ENCODE measurements around the gene RBMX.
"Not testable (repeated sequence)": the region's sequence is repeated elsewhere in the genome, so short reads cannot be mapped to it uniquely, and the experiment has no call there.

The RBMX gene

DNA sequence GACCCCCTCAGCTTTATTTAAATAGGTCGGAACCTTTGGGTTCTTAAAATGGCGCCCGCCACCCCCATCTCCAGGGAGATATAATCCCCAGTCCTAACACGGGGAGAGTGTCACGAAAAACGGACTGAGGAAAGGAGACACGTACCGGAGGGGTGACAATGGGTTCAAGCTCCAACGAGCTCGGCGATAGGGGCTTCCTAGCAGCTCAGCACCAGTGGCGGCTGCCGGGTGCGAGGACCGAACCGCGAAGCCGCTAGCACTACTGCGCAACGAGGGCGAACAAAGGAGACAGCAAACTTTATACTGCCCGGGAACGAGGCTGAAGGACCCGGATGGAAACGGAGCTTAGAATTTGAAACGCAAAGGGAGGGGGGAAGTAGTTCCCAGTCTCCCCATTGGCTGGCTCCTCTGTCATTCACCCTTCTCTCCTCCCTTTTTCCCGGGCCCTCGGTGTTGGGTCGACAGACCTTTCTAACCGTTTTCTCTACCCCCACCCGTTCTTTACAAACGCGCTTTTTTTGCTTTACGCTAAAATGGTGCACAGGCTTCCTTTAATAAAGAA, at the start of gene RBMX:
Gene RBMX, minus strand, starts transcription at position 274 of the 562 bp plus-strand sequence. CDS start 1,298 bp downstream, outside the sequence.
- DNase-seq (ENCODE audit: low spot score), result peak; percentile 93

DNA sequence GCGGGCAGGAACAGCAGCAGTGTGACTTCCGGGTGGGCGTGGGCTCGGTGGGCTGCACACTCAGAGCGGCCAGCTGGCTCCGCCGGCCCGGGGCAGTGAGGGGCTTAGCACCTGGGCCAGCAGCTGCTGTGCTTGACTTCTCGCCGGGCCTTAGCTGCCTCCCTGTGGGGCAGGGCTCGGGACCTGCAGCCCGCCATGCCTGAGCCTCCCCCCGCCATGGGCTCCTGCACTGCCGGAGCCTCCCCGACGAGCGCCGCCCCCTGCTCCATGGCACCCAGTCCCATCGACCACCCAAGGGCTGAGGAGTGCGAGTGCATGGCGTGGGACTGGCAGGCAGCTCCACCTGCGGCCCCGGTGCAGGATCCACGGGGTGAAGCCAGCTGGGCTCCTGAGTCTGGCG, 40.9 kb upstream of the RBMX start:
- DNase-seq (ENCODE audit: low spot score), result not testable (repeated sequence)

DNA sequence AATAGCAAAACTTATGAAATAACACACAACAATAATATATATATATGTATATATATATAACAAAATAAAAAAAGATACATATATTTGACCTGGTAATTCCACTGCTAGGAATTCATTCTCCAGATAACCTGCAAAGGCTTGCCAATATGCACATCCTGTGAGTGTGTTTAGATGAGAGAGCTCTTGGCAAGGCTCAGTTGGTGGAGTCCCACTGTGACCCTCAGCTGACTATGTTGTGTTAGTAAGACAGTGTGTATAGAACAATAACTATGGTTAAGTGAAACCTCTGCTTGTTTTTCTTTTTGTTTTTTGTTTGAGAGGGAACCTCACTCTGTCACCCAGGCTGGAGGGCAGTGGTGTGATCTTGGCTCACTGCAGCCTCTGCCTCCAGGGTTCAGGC, 39.5 kb upstream of the RBMX start:
- no peak for DNase-seq (ENCODE audit: low spot score)

DNA sequence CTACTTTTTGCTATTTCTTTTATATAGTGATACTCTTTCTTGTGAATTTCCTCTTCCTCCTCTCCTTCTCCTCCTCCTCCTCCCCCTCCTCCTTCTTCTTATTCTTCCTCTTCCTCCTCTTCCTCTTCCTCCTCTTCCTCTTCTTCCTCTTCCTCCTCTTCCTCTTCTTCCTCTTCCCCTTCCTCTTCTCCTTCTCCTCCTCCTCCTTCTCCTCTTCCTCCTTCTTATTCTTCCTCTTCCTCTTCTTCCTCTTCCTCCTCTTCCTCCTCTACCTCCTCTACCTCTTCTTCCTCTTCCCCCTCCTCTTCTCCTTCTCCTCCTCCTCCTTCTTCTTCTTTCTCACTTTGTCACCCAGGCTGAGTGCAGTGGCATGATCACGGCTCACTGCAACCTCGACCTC, 36.3 kb upstream of the RBMX start:
- no peak for DNase-seq (ENCODE audit: low spot score)

DNA sequence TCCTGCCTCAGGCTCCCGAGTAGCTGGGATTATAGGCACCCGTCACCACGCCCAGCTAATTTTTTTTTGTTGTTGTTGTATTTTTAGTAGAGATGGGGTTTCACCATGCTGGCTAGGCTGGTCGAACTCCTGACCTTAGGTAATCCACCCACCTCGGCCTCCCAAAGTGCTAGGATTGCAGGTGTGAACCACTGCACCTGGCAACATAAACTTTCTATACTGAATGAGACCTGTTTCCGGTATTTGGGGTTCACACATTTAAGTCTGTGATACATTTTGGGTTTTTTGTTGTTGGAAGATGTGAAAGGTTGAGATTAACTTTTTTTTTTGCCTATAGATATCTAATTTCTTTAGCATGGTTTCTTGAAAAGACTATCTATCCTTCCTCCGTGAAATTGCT, 31.1 kb upstream of the RBMX start:
- DNase-seq (ENCODE audit: low spot score), result not testable (repeated sequence)

DNA sequence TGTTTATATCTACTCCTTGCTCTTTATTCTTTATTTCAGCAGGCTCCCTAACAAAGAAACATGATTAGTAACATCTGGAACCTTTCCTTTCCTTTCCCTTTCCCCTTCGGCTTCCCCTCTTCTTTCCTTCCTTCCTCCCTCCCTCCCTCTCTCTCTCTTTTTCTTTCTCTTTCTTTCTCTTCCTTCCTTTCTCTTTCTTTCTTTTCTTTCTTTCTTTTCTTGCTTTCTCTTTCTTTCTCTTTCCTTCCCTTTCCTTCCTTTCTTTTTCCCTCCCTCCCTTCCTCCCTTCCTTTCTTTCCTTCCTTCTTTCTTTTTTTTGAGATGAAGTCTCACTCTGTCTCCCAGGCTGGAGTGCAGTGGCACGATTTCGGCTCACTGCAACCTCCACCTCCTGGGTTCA, 30.7 kb upstream of the RBMX start:
- no peak for DNase-seq (ENCODE audit: low spot score)

DNA sequence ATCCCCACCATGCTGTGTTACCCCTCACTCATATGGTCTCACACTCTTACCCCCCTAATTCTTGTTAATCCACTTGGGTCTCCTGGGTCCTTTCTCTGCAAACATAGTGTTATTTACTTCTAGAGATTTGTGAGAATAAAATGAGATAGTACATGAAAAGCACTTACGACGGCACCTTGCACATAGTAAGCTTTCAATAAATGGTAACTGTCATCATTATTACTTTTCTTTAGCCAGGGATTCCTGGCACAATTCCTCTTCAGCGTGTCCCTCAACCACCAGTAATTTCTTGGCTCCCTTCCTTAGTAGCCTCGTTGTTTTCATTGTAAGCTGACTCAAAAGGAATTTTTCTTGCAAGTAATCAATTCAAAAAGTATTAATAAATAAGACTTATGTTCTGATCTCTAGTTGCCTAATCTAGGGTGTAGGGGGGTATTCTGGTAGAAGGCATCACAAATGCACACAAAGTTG, 30.1 kb upstream of the RBMX start:
- DNase-seq (ENCODE audit: low spot score), result peak; percentile 5

DNA sequence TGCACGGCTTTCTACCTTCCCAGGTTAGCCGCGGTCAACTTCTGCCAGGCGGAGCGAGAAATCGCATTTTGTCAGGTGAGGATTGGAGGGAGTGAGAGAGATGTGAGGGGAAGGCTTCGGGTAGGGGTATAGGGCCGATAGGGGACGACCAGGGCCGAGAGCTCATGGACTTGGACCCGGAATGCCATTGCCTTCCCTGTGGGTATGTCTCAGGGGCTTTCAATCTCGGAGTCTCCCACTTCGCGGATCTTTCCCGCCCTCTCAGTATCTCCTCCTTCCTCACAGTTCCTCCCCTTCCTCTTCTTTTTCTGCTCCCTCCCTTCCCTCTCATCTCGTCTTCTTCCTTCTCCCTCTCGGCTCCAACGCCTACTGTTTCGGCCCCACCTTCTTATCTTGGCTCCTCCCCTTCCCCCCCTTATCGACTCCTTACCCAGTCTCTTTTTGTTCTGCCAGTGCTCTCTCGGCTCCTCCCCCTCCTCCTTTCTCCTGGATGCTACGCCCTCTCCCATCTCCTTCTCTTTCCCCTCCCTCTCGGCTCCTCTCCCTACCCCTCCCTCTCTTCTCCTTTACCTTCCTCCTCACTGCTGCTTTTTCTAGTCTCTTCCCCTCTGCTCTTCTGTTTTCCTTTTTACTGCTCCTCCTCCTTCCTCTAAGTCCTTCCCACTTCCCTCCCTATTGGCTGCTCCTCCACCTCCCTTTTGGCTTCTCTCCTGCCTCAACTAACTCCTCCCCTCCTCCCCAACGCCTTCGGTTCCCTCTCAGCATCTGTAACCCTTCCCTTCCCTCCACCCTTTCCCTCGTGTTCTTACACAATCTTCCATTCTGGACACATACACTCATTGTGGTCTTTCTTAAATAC, 29.4 kb upstream of the RBMX start:
- peak; percentile 82 for DNase-seq (ENCODE audit: low spot score)

DNA sequence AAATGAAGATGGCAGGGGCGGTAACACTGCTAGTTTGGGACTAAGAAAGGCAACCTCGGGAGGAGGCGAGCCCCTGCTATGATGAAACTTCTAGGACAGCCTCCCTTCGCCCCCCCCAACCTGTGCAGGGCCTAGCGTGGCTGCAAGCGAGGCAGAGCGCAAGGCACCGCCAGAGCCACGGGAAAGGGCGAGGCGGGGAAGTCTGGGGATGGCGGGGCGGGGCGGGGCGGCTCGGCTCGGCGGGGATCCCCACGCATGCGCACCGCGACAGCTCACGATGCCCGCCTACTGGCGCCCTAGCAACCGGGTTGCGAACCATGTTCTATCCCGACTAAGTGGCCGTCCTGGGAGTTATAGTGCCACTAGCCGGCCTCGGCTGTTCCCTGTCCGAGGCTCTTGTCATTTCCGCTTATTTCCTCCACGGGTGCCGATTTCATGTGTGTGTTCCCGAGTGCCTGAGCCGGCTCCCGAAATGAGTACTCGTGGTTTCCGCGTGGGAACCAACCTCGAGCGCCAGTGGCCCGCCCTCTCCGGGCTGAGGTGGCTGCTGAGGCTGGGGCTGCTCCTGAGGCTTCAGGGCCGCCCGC, 28.7 kb upstream of the RBMX start:
- peak; percentile 40 for DNase-seq (ENCODE audit: low spot score)

DNA sequence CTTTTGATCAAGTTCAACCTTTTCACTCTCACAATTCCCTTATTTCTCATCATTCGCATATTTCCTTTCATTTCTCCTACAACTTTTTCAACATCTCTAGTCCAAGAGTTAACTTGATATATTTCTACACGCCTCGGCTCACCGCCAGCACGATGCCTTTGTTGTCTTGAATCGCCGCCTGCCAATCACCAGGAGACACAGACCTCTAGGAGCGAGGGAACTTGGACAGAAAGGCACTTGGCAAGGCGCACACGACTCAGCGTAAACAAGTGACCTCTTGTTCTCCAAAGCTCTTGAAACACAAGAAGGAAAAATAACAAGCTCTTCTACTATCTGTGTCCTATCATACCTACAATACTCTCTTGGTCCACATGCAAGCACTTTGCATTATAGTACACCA, 27.1 kb upstream of the RBMX start:
- peak; percentile 51 for DNase-seq (ENCODE audit: low spot score)

DNA sequence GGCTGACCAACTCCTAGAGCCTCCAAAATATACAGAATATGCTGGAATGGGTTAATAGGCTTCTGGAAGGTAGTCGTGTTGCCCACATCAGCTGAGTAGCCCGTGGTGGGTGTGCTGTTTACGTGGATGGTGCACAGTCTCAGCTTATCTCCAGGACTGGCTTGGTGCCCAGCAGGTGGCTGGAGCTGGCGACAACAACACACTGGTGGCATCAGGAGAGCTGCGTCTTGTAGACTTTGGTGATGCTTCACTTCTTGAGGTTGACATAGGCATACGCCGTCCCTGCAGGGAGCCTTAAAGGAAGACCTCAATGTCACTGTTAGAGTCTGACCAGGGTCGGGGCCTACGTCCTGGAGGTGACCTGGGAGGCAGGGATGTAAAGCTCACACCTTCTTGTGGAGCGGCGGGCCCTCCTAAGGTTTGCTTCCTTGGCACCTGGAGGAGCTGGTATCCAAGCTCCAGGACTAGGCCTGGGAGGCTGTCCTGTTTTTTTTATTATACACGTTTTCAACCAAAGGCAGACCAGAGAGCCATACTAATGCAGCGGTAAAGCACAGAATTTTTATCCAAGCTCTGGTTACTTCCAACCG, 26.5 kb upstream of the RBMX start:
- no peak for DNase-seq (ENCODE audit: low spot score)

DNA sequence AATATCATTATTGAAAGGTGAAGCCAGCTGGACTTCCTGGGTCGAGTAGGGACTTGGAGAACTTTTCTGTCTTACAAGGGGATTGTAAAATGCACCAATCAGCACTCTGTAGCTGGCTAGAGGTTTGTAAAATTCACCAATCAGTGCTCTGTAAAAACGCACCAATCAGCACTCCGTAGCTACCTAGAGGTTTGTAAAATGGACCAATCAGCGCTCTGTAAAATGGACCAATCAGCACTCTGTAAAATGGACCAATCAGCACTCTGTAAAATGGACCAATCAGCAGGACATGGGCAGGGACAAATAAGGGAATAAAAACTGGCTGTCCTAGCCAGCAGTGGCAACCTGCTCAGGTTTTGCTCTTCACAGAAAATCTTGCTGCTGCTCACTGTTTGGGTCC, 23.5 kb upstream of the RBMX start:
- DNase-seq (ENCODE audit: low spot score), result not testable (repeated sequence)

DNA sequence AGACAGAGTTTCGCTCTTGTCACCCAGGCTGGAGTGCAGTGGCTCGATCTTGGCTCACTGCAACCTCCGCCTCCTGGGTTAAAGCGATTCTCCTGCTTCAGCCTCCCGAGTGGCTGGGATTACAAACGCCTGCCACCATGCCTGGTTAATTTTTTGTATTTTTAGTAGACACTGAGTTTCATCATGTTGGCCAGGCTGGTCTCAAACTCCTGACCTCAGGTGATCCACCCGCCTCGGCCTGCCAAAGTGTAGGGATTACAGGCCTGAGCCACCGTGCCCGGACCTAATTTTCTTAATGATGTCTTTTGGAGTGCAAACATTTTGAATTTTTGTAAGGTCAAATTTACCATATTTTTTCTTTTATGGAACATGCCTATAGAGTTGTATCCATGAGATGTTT, 19.5 kb upstream of the RBMX start:
- DNase-seq (ENCODE audit: low spot score), result not testable (repeated sequence)

DNA sequence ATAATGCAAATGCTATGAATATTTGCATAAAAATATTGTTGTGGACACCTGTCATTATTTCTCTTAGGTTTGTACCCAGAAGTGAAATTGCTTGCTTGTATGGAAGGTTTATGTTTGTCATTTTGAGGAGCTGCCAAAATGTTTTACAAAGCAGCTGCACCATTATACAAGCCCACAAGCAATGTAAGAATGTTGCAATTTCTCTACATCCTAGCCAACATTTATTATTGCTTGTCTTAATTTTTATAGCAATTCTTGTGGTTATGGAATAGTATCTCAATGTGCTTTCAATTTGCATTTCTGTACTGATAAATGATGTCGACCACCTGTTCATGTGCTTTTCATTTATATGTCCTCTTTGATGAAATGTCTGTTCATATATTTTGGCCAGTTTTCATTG, 18.7 kb upstream of the RBMX start:
- DNase-seq (ENCODE audit: low spot score), result no peak

DNA sequence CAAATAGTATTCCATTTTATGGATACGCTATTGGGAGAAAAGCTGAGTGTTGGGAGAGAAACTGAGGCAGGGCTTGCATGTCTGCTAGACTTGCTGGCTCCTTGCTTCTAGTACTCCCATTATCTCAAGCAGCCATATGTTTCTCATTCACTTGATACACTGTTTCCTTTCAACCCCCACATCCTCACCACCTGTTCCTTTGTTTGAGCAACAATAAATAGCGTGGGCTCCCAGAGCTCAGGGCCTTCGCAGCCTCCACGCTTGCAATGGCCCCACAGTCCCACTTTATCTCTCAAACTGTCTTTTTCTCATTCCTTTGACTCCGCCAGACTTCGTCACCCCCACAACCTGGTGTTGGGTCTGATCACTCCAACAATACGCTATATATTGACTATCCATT, 18.2 kb upstream of the RBMX start:
- not testable (repeated sequence) for DNase-seq (ENCODE audit: low spot score)

DNA sequence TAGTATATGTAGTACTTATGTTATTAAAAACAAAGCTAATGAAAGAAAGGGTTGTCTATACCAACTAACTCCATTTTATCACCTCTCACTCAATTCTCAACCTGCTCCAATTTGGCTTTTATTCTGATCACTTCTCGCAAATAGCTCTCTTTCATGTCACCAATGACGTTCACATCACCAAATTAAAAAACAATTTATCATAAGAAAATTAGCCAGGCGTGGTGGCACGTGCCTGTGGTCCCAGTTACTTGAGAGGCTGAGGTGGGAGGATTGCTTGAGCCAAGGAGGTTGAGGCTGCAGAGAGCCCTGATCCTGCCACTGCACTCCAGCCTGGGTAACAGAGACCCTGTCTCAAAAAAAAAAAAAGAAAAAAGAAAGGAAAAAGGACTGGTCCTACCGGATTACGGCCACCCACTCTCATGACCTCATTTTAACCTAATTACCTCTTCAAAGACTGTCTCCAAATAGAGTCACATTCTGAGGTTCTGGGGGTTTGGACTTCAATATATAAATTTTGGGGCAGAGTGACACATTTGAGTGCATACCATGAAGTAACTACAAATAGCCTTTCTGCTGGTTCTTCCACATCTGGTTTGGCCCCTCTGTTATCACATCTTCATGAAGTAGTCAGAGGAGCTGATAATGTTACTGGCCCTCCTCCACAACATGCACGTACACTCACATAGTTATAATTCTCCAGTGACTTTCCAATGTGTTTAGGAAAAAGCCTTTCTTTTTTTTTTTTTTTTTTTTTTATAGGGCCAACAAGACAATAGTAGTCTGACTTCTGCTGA, 15.8 kb upstream of the RBMX start:
- no peak for DNase-seq (ENCODE audit: low spot score)

DNA sequence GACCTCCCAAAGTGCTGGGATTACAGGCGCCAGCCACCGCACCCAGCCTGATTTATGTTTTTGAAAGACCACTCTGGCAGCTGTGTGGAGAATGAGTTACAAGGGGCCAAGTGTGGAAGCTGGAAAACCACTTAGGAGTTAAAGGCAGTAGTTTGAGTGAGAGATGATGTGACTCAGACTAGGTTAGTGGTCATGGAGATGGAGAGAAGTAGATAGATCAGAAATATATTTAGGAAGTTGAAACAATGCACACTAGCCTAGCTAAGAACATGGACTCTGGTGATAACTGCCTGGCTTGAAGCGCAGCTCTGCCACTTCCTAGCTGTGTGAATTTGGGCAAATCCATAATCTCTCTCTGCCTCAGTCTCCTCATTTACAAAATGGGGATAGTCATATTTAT, 11.9 kb upstream of the RBMX start:
- no peak for DNase-seq (ENCODE audit: low spot score)

DNA sequence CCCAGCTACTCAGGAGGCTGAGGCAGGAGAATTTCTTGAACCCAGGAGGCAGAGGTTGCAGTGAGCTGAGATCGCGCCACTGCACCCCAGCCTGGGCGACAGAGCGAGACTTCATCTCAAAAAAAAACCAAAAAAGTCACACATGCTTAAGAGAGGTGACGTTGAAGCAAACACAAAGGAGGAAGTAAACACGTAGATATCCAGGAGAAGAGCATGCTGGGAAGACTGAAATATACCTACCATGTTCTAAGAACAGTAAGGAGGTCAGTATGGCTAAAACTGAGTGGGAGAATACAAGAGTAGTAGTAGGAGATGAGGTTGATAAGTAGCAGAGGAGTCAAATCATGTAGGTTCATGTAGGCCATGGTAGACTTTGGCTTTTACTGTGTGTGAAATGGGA, 10.1 kb upstream of the RBMX start:
- not testable (repeated sequence) for DNase-seq (ENCODE audit: low spot score)

DNA sequence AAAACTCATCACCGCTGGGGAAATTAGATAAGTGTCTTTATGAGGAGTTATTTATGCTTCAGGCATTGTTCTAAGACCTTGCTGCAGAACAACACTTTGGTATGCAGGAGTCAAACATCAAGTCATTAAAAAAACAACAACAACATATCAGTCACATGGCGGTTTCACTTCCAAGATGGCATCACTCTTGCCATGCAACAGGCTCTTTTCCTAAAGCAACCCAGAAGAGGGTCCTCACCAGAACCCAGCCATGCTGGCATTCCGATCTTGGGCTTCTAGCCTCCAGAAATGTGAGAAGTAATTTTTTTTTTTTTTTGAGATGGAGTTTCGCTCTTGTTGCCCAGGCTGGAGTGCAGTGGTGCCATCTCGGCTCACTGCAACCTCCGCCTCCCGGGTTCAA, 8.7 kb upstream of the RBMX start:
- no peak for DNase-seq (ENCODE audit: low spot score)

DNA sequence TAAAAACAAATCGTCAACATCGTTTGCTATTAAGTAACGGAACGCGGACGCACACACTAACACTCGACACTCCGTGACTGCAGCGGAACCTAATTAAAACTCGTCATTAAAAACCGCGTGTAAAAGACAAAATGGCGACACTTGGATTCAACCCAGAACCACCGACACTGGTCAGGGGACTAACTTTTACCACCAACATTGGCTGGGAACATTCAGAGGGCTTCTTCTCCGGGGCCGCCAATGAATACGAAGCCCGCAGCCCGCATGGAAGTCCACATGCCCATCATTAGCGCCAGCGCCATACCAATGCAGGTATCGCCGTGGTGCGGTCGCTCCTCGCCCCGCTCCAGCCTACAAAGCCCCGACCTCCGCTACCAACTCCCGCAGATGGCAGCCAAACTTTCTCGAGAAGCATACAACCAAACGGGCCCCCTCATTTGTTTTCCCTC, 498 bp downstream of the RBMX start:
- DNase-seq (ENCODE audit: low spot score), result peak; percentile 17

DNA sequence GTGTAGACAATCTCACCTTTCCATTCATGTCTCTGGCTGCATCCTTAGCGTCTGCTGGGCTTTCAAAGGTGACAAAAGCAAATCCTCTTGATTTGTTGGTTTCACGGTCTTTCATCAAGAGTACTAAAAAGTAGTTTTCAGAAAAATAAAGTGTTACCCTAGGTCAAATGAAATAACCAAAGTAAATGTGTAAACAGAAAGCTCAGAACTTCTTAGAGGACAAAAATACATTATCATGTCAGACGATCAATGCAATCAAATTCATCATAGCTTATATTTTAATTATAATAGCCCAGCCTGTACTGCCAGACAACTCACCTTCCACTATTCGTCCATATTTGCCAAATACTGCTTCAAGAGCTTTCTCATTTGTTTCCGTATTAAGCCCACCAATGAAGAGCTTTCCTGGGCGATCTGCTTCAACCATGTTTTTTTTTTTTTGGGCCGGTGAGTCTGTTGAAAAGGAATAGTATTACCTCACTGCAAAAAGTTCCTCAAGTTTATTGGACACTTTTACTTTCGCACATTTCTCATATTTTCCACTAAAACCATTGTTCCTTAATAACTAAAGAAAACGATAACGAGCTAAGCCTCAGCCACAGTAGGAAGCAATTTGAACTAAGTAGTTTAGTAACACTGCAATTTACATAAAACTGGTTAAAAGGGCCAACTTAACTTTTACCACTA, 1.4 kb downstream of the RBMX start:
- DNase-seq (ENCODE audit: low spot score), result peak; percentile 5
